IPS-NIHi7 (cell line): ENCODE measurements around the gene RING1.

Experiments used
- DNase-seq: peaks from one replicate; pipeline ENCODE4 v3.0.0; 2012; ENCODE audit warnings: mixed read lengths; ENCODE audit errors: extremely low spot score

Gene RING1

DNA sequence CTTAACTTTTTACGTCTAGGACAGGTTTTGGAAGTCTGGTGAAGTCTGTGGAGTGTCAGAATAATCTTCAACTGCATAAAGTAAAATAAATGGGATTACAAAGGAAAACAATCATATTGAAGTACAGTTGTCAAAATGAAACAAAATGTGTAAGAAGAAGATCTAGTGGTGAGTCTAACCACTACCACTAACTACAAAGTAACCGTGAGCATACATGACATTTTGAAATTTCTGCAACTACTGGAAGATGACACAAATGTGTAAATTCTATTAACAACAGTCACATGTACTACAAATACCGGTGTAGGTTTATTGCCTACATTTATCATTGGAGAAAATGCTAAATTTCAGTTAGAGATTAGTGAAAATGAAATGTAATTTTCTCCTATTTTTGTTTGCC lies 33.7 kb downstream of the RING1 start:
- DNase-seq: no peak

GRCh38 chr6:33243476-33243875 lies 35.2 kb downstream of the RING1 start:
- DNase-seq: no peak

- DNase-seq: peak; percentile 83
Observed at GRCh38 chr6:33247977-33248642, 39.8 kb downstream of the RING1 start.

- no peak for DNase-seq
Observed at GRCh38 chr6:33248643-33248931, 40.3 kb downstream of the RING1 start.

GRCh38 chr6:33248932-33249731 lies 40.8 kb downstream of the RING1 start:
- peak; percentile 92 for DNase-seq

DNA sequence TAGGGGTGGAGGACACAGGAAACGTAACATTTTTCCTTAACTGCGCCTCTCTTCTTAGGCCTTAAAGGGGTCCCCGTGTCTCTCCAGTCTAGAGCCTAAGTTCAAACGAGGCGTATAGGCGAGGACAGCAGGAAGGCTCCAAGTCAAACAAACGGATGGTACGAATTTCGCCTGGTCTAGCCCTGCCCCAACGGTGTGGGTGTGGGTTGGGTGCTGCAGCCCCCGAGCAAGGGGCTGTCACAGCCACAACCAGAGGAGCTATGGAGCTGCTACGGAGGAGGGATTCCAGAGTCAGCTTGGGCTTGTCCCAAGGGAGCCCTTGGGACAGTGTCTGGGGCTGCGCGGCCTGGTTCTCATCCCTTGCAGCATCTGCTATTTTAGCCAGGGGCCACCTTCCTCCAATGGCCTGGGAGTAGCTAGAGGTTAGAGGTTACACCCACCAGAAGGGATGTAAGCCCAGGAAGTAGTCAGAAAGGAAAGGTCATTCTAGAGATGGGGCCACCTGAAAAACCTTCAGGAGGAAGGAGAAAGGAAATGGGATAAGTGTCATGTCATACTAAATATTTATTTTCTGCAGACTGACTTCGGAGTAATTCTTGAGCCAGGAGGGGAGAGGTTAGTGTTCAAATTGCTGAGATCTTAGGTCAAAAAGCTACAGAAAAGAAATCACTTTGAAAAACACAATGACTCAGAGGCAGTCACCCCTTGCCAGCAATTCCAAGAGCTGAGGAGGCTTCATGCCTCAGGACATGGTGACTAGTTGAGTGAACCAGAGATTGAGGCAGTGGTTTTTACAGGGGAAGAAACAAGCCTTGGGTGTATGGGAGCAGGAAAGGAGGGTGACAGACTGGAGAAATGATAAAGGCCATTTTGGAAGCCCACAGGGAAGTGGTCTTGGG lies 41.7 kb downstream of the RING1 start:
- DNase-seq: peak; percentile 15

GRCh38 chr6:33250731-33251130 lies 42.4 kb downstream of the RING1 start:
- DNase-seq: no peak

GRCh38 chr6:33251395-33252012 lies 43.2 kb downstream of the RING1 start:
- no peak for DNase-seq

GRCh38 chr6:33252759-33253158 lies 44.5 kb downstream of the RING1 start:
- DNase-seq: no peak

DNA sequence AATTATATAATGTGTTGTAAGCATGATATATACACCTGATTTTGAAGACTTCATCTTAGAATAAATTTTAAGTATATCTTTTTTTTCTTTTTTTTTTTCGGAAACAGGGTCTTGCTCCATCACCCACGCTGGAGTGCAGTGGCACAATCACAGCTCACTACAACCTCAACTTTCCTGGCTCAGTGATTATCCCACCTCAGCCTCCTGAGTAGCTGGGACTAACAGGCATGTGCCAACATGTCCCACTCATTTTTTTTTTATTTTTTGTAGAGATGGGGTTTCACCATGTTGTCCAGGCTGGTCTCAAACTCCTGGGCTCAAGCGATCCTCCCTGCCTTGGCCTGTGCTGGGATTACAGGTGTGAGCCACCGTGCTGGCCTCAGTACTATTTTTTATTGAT lies 46.3 kb downstream of the RING1 start:
- DNase-seq: no peak

- no peak for DNase-seq
Observed at GRCh38 chr6:33259032-33259431, 50.7 kb downstream of the RING1 start.
